Activated T-helper 2 cell treated with anti-CD3 and anti-CD28 coated beads, Interferon-gamma antibody, Interleukin-2, Interleukin-4, amounts not matched to agents 10 μg/mL and 5 μg/mL and 100 μg/mL, durations not matched to agents 14 hours and 24 hours and 36 hours (primary cell): ENCODE data around the gene UBA3. TPM values are rescaled to one million over a fixed set of nuclear protein-coding genes. Genes with fewer than 3 reads are reported as not detected.

Experiments used
- DNase-seq: peaks from one replicate; pipeline ENCODE4 v3.0.0; 2021; ENCODE audit warnings: low spot score
- H3K27ac Mint-ChIP-seq: one replicate; pipeline ENCODE4 v1.8.0; 2021; ENCODE audit warnings: mixed read lengths
- H3K27me3 Mint-ChIP-seq: one replicate; pipeline ENCODE4 v1.8.0; 2021; ENCODE audit warnings: low read depth, mixed read lengths
- H3K36me3 Mint-ChIP-seq: one replicate; pipeline ENCODE4 v1.8.0; 2021; ENCODE audit warnings: low read depth, mixed read lengths
- H3K4me1 Mint-ChIP-seq: one replicate; pipeline ENCODE4 v1.8.0; 2021; ENCODE audit warnings: low read depth, mixed read lengths
- H3K4me3 Mint-ChIP-seq: one replicate; pipeline ENCODE4 v1.8.0; 2021; ENCODE audit warnings: low read depth, mild to moderate bottlenecking, moderate library complexity, mixed read lengths
- H3K9me3 Mint-ChIP-seq: one replicate; pipeline ENCODE4 v1.8.0; 2021; ENCODE audit warnings: mixed read lengths
- intact Hi-C: fragments of 100-400 bp; cut with micrococcal nuclease; formaldehyde crosslinking; loops from one replicate; pipeline ENCODE4 v1.15.1; 2023
- total RNA-seq: library from RNA; stranded (reverse); gene quantifications from 2 replicates; pipeline ENCODE4 v1.2.3, GENCODE V29; 2022

Gene UBA3
- total RNA-seq, result 95.8 and 109 TPM in 2 replicates

DNA sequence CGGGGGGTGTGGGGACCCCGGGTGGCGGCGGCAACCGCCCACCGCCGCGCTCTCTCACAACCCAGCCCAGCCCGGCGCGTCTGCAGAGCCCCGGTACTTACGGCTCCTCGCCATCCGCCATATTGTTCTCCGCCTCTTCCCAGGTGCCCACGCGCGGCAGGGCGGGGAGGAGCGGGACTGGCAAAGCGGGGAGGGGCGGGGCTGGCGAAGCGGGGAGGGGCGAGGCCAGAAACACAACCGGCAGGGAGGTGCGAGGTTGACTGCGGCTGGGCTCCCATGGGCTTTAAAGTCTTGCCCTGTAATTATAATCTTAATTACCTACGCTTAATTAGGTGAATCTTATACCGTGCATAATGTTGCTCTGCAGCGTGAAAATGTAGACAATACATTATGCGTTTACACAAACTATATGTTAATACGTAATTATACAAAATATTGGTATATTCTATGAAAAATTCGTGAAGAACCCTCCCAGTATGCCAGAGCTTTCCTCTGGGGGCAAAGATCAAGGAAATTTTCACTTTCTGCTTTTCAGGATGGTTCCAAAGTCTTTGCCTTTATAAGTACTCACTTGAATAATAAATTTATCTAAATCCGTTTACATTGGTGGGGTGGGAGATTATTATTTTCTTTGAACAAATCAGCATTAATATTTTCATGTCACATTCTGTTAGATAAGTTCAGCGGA, at the start of gene UBA3:
UBA3 (minus strand) TSS at position 133 of the 688 bp plus-strand sequence; CDS start at position 121, 12 bp downstream.
- Mint-ChIP-seq H3K4me3 (peak within 1 kb of the TSS; percentile 83), H3K27ac (peak within 1 kb of the TSS; percentile 98), H3K27me3 (no peaks in the 10 kb centered on the region), H3K9me3 (no peaks in the 10 kb centered on the region), H3K4me1 (peaks cover 60% of the 10 kb centered on the region), H3K36me3 (peaks cover 30% of the 10 kb centered on the region)
- intact Hi-C loops, result loop anchor here (1.0 to 10.0 kb wide), 3 partner anchors 15 to 1426 kb away; partner anchors contain the start of gene SUCLG2
- DNase-seq, result peak; percentile 81

DNA sequence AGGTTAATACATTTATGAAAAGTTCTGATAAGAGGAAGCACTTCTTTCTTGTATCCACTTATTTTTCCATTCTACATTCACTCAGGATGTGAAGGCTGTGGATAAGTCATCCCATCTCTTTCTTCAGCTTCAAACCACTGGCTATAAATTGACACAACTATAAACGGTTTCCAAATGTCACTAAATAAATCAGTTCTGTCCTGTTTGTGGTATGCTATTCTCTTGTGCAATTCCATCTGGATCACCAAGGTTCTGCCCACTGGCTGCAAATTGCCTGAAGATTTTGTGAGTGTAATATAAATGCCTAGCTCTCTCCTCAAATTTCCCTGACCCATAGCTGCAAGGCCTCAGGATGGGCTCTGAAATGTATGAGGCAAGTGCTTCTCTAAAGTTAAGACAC, 49.4 kb upstream of the UBA3 start:
- H3K27ac Mint-ChIP-seq, result no peak overlapping the region
- intact Hi-C loops, result no loop called here

DNA sequence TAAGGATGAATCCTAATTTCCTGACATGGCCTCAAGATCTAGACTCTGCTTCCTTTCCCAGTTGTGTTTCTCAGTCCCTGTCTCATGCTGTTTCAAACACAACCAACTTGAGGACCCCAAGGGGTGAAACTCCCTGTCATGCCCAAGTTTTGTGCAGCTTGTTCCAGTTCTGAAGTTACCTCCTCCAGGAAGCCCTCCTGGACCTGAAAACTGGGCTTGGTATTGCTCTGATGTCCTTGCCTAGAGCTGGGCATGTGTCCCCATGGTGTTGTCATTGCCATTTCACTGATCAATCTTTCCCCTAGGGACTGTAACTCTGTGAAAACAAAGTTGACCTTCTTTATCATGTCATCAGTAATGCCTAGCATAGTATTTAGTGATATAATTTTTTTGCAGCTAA, 48.3 kb upstream of the UBA3 start:
- DNase-seq, result no peak
- peaks cover 3% of the 10 kb centered on the region for H3K4me1 Mint-ChIP-seq
- H3K36me3 Mint-ChIP-seq, result no peaks in the 10 kb centered on the region
- intact Hi-C loops, result no loop called here
- H3K4me3 Mint-ChIP-seq, result no peak overlapping the region
- H3K9me3 Mint-ChIP-seq, result no peaks in the 10 kb centered on the region
- H3K27ac Mint-ChIP-seq, result no peak overlapping the region
- H3K27me3 Mint-ChIP-seq, result peaks cover 15% of the 10 kb centered on the region

More for the DNA sequence above, 49.4 kb upstream of the UBA3 start:
- Mint-ChIP-seq H3K27me3 (peaks cover 11% of the 10 kb centered on the region), H3K4me3 (no peak overlapping the region), H3K9me3 (no peaks in the 10 kb centered on the region), H3K36me3 (no peaks in the 10 kb centered on the region), H3K4me1 (peaks cover 3% of the 10 kb centered on the region)
- no peak for DNase-seq

DNA sequence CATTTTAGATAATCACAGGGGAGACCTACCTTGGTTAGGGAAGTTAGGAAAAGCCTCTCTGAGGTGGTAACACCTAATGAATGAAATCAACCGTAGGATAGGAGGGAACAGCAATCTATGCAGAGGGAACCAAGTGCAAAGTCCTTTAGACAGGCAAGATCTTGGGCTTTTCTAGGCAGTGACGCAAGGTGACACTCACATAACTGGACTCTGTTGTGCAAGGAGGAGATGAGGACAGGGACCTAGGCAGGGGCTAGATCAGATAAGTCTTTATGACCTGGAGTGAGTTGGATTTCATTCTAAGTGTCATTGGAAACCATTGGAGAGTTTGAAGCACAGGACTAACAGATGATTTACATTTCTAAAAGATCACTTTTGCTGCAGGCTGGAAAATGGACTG, 46.8 kb upstream of the UBA3 start:
- no peaks in the 10 kb centered on the region for H3K9me3 Mint-ChIP-seq
- H3K27me3 Mint-ChIP-seq, result peaks cover 15% of the 10 kb centered on the region
- H3K4me3 Mint-ChIP-seq, result no peak overlapping the region
- no peak for DNase-seq
- no peaks in the 10 kb centered on the region for H3K36me3 Mint-ChIP-seq
- H3K4me1 Mint-ChIP-seq, result peaks cover 3% of the 10 kb centered on the region
- intact Hi-C loops, result no loop called here
- no peak overlapping the region for H3K27ac Mint-ChIP-seq

DNA sequence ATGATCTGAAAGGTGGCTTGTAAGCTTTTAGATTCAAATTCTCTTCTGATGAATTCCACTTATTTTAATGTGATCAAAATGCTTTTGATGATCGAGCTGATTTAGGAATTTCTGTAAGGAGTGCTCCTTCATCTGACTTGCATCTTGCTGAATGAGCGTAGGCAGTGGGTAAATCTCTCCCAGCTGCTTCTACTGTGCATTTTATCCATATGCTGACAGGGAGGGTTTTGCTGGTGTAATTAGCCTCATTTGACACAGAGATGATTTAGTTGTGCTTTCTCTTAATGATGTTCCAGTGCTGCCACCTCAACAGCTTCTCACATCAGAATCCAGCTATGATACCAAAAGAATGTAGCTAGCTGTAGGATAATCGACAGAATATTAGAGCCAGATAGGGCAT, 46.1 kb upstream of the UBA3 start:
- intact Hi-C loops, result no loop called here
- H3K36me3 Mint-ChIP-seq, result no peaks in the 10 kb centered on the region
- no peak for DNase-seq
- H3K4me3 Mint-ChIP-seq, result no peak overlapping the region
- no peak overlapping the region for H3K27ac Mint-ChIP-seq
- peaks cover 15% of the 10 kb centered on the region for H3K27me3 Mint-ChIP-seq
- no peaks in the 10 kb centered on the region for H3K9me3 Mint-ChIP-seq
- H3K4me1 Mint-ChIP-seq, result peaks cover 3% of the 10 kb centered on the region

DNA sequence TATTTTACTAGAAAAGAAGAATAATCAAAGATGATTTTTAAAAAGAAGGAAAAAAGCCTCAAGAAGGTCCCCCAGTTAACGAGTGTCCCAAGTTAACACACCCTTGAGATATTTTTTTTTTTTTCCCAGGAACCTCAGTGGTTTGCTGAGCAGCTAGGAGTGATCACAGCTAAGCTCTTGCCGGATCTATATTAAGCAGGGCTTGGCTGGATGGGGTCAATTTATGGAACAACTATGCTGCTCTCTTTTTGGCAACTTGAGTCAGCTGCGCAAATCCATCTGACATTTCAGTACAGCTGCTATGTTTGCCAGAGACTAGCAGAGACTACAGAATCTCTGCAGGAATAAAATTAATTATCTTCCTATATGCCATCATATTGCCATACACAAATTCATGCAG, 42.2 kb upstream of the UBA3 start, which contains the start of gene LMOD3:
LMOD3 (minus strand) TSS at position 193 of the 400 bp plus-strand sequence. CDS start 209 bp downstream, outside the sequence.
- intact Hi-C loops, result loop anchor here (5.0 kb wide), 2 partner anchors 40 to 305 kb away; no protein-coding TSS in a partner anchor

DNA sequence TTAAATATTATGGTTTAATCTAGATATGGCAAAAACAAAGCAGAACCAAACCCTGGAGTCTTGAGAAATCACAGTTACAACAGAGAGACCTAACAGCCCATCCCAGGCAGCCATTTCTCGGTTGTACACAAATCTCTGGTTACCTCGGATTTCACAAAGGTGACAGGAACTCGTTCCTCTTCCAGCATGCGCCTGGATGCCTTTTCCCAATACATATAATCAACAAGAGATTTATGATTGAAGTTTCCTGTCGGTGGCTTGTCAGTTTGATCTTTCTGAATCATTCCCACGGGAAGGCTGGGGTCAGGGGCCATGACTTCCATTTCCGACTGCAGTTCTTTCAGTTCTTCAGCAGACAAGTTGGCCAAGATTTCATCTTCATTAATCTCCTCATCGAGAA, 41.8 kb upstream of the UBA3 start:
- Mint-ChIP-seq H3K4me3 (no peak overlapping the region), H3K27me3 (peaks cover 11% of the 10 kb centered on the region), H3K36me3 (no peaks in the 10 kb centered on the region), H3K27ac (no peak overlapping the region), H3K9me3 (no peaks in the 10 kb centered on the region), H3K4me1 (peaks cover 4% of the 10 kb centered on the region)
- DNase-seq, result no peak
- intact Hi-C loops, result loop anchor here (1.0 to 5.0 kb wide), 3 partner anchors 40 to 305 kb away; no protein-coding TSS in a partner anchor

More for the DNA sequence above, 42.2 kb upstream of the UBA3 start, which contains the start of gene LMOD3:
- Mint-ChIP-seq H3K4me1 (peaks cover 4% of the 10 kb centered on the region), H3K9me3 (no peaks in the 10 kb centered on the region), H3K4me3 (no peak within 1 kb of the TSS), H3K36me3 (no peaks in the 10 kb centered on the region), H3K27me3 (peaks cover 13% of the 10 kb centered on the region), H3K27ac (no peak within 1 kb of the TSS)
- DNase-seq, result no peak

DNA sequence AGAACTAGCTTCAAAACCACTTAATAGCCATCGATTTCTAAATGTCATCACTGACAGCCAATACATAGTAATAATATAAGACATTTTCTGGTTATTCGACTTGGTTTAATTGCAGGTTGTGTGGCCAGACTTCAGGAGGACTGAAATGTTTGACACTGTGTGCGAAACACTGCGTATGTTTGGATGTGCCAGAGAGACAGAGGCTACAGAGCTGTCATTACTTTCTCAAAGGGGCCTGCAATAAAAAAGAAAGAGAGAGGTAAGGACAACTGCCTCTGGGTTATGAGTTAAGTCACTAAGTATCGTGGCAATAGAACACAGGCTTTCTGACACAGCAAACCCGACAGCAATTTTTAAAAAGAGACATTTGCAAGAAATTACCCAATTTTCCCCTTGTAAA, 41.3 kb upstream of the UBA3 start:
- intact Hi-C loops, result loop anchor here (1.0 to 5.0 kb wide), 3 partner anchors 41 to 306 kb away; no protein-coding TSS in a partner anchor
- H3K36me3 Mint-ChIP-seq, result no peaks in the 10 kb centered on the region
- H3K9me3 Mint-ChIP-seq, result no peaks in the 10 kb centered on the region
- DNase-seq, result no peak
- H3K27ac Mint-ChIP-seq, result no peak overlapping the region
- no peak overlapping the region for H3K4me3 Mint-ChIP-seq
- H3K4me1 Mint-ChIP-seq, result peaks cover 4% of the 10 kb centered on the region
- peaks cover 9% of the 10 kb centered on the region for H3K27me3 Mint-ChIP-seq

DNA sequence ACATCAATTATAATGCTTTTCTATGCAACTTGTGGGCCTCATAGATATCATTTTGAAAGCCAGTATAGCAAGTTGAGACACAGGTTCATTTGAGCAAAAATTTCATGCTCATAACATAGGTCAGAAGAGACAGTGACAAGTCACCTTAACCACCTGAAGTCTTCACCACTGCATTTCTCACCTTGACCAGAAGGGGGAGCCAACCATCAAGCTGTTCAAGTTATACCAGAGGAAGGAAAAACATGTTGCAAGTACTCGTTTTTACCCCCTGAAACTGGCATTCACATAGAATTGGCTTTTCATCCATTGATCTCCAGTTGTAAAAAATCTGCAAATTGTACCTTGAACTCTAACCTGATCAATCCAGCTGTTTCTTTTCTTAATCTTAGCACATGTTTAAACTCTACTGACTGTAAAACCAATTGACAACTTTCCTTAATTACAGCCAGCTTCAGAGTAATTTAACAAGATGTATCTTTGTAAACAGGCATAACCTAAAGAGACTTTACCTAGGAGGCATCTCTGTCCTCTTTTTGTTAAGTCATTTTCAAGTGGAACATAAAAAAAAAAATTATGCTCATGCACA, 40.8 kb upstream of the UBA3 start:
- Mint-ChIP-seq H3K27ac (no peak overlapping the region), H3K27me3 (peaks cover 5% of the 10 kb centered on the region), H3K4me3 (no peak overlapping the region), H3K36me3 (no peaks in the 10 kb centered on the region), H3K4me1 (peaks cover 4% of the 10 kb centered on the region), H3K9me3 (no peaks in the 10 kb centered on the region)
- DNase-seq, result peak; percentile 69
- intact Hi-C loops, result loop anchor here (1.0 to 5.0 kb wide), 3 partner anchors 41 to 306 kb away; no protein-coding TSS in a partner anchor

DNA sequence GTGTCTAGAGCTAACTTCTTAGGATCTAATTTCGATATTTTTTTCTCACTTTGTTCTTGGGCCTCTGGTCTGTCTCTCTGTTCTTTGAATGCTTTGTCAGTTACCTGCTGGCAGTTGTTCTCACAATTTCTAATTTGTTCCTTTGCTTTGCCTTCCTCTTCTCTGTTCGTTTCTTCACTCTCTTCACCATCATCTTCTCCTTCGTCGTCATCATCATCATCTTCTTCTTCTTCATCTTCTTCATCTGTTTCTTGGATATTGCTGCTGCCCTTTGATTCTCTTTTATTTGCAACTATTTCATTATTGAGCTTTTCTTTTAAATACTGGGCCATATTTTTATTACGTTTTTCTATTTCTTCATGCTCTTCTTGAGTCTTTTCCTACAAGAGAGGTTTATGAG, 39.5 kb upstream of the UBA3 start:
- no peaks in the 10 kb centered on the region for H3K9me3 Mint-ChIP-seq
- no peak overlapping the region for H3K4me3 Mint-ChIP-seq
- no peaks in the 10 kb centered on the region for H3K36me3 Mint-ChIP-seq
- H3K27ac Mint-ChIP-seq, result no peak overlapping the region
- no peak for DNase-seq
- peaks cover 5% of the 10 kb centered on the region for H3K27me3 Mint-ChIP-seq
- peaks cover 4% of the 10 kb centered on the region for H3K4me1 Mint-ChIP-seq
- intact Hi-C loops, result loop anchor here (5.0 kb wide), 2 partner anchors 43 to 308 kb away; no protein-coding TSS in a partner anchor

DNA sequence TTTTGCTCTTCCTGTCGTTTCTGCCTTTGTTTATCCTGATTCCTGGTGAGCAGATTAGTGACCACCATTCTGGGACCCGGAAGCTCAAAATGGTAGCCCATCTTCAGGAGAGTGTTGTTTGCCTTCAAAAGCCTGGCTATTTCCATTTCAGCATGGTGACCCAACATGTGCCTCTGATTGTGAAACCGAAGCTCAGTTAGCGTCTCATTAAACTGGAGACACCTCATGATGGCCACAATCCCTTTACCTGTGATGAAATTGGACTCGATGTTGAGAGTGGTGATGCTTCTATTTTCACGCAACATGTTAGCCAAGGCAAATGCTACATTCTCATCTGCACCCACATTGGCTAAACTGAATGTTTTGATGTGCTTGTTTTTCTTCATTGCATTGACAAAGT, 39.0 kb upstream of the UBA3 start:
- DNase-seq, result no peak
- Mint-ChIP-seq H3K4me1 (peaks cover 4% of the 10 kb centered on the region), H3K27ac (no peak overlapping the region), H3K36me3 (no peaks in the 10 kb centered on the region), H3K27me3 (peaks cover 5% of the 10 kb centered on the region), H3K9me3 (no peaks in the 10 kb centered on the region), H3K4me3 (no peak overlapping the region)
- intact Hi-C loops, result no loop called here

DNA sequence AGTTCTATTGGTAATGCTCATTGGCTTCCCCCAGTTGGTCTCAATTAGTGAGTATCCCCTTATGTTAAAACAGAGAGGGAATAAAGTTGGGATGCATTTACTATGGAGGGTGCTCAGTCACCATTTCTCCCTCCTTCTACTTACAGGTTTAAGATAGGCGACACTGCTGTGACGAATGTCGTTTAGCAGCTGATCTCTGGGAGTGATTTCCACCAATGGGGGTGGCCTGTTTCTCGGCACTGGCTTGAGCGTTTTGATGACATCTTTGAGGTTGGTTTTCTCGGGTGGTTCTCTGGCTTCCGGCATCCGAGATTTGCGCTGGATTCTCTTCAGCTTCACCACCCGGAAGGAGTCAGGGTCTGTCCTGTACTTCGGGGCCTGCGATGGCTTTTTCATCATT, 38.4 kb upstream of the UBA3 start:
- Mint-ChIP-seq H3K9me3 (no peaks in the 10 kb centered on the region), H3K36me3 (no peaks in the 10 kb centered on the region)
- intact Hi-C loops, result no loop called here

DNA sequence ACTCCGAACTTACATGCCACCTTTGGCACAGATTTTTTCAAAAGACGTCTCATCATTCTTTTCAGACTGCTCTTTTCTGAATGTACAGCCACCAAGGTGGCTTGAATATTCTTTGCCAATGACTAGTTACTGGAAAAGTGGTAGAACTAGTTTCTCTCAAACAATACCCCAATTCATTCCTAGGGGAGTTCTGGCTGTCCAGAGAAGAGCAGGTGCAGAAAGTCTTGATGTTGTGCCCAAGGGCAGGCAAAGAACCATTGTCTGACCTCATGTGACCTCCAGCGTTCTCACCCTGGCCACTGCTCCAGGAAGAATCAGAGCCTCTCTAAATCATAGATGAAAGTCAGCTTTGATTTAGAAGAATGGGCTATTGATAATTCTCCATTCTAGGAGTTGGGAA, 36.7 kb upstream of the UBA3 start:
- Mint-ChIP-seq H3K4me3 (no peak overlapping the region), H3K9me3 (no peaks in the 10 kb centered on the region), H3K36me3 (no peaks in the 10 kb centered on the region), H3K27me3 (peaks cover 1% of the 10 kb centered on the region), H3K27ac (no peak overlapping the region), H3K4me1 (peaks cover 4% of the 10 kb centered on the region)
- intact Hi-C loops, result no loop called here
- no peak for DNase-seq

More for the DNA sequence above, 38.4 kb upstream of the UBA3 start:
- H3K4me3 Mint-ChIP-seq, result no peak overlapping the region
- H3K27ac Mint-ChIP-seq, result no peak overlapping the region
- peaks cover 1% of the 10 kb centered on the region for H3K27me3 Mint-ChIP-seq
- DNase-seq, result no peak
- peaks cover 4% of the 10 kb centered on the region for H3K4me1 Mint-ChIP-seq
